Endodermal cell (in vitro differentiated cells): Measurements from ENCODE around the gene RIMBP2. TPM values are rescaled to one million over a fixed set of nuclear protein-coding genes. Genes with fewer than 3 reads are reported as not detected.
A peak's percentile ranks its signal among the peaks of the same experiment; 100 is the strongest.

Experiments used
- DNase-seq: peaks from one replicate; pipeline ENCODE4 v3.0.0-alpha.2; 2017
- H3K27ac ChIP-seq: 2 replicates; pipeline ENCODE4 v1.5.1; 2013; ENCODE audit warnings: mild to moderate bottlenecking, low read depth, low read length, moderate library complexity
- H3K27me3 ChIP-seq: 2 replicates; pipeline ENCODE4 v1.6.1; 2013; ENCODE audit warnings: mild to moderate bottlenecking, low read length, moderate library complexity; ENCODE audit not compliant: insufficient read depth, control insufficient read depth, poor library complexity, severe bottlenecking
- H3K36me3 ChIP-seq: 2 replicates; pipeline ENCODE4 v1.7.0; 2013; ENCODE audit warnings: mild to moderate bottlenecking, low read length, moderate library complexity; ENCODE audit not compliant: control insufficient read depth, insufficient read depth
- H3K4me1 ChIP-seq: one replicate; pipeline ENCODE4 v1.7.0; 2013; ENCODE audit warnings: low read length; ENCODE audit not compliant: control insufficient read depth, insufficient read depth
- H3K4me3 ChIP-seq: 2 replicates; pipeline ENCODE4 v1.5.1; 2013; ENCODE audit warnings: mild to moderate bottlenecking, low read length, moderate library complexity
- H3K9ac ChIP-seq: 2 replicates; pipeline ENCODE4 v1.6.1; 2013; ENCODE audit warnings: mild to moderate bottlenecking, low read length, moderate library complexity; ENCODE audit not compliant: poor library complexity, severe bottlenecking; ENCODE audit errors: extremely low read depth
- H3K9me3 ChIP-seq: 2 replicates; pipeline ENCODE4 v1.6.1; 2013; ENCODE audit warnings: mild to moderate bottlenecking, low read length, moderate library complexity; ENCODE audit not compliant: control insufficient read depth
- H3K27ac Mint-ChIP-seq: 2 replicates; pipeline ENCODE4 v1.8.0; 2020; ENCODE audit warnings: mixed read lengths
- H3K27me3 Mint-ChIP-seq: 2 replicates; pipeline ENCODE4 v1.8.0; 2021; ENCODE audit warnings: mild to moderate bottlenecking, mixed read lengths; ENCODE audit not compliant: insufficient read depth
- H3K36me3 Mint-ChIP-seq: 2 replicates; pipeline ENCODE4 v1.8.0; 2020; ENCODE audit warnings: low read depth, mixed read lengths
- H3K4me1 Mint-ChIP-seq: 2 replicates; pipeline ENCODE4 v1.8.0; 2020; ENCODE audit warnings: mixed read lengths
- H3K4me3 Mint-ChIP-seq: 2 replicates; pipeline ENCODE4 v1.8.0; 2020; ENCODE audit warnings: mild to moderate bottlenecking, moderate library complexity, mixed read lengths
- H3K9me3 Mint-ChIP-seq: 2 replicates; pipeline ENCODE4 v1.8.0; 2020; ENCODE audit warnings: mild to moderate bottlenecking, mixed read lengths
- WGBS, 2 experiments: methylation state at CpG; one replicate each; pipeline versions ENCODE4 v1.1.5 to v1.1.7; 2013; ENCODE audit warnings: missing lambda C conversion rate in 2 of 2, mixed read lengths in 1 of 2; ENCODE audit not compliant: insufficient coverage in 1 of 2, insufficient read length in 1 of 2; 5-methylcytosine and 5-hydroxymethylcytosine counted together
- total RNA-seq, 2 donors: library from RNA; stranded (reverse); fragmentation: NEBNext Ultra II Directional in 1 of 2; extraction: Animal tissue kit (Norgen Biotek cat#: 25700) in 1 of 2; gene quantifications; 2 replicates in 1 of 2; 3 replicates in 1 of 2; pipeline ENCODE4 v1.2.1, GENCODE V29; 2021
- TF ChIP-seq, protein P1 (sequence below): fragments of 200-600 bp; sonication (generic); conservative IDR thresholded peaks from 2 replicates; pipeline ENCODE4 v1.5.0; 2021; ENCODE audit warnings: antibody characterized with exemption, mild to moderate bottlenecking

Gene RIMBP2
- total RNA-seq, 2 donors from 2014 or later = 0.13 to 3.4 TPM

- Histone ChIP-seq H3K27ac (no peak overlapping the region), H3K9ac (no peak overlapping the region), H3K4me3 (no peak overlapping the region), H3K36me3 (no peaks in the 10 kb centered on the region), H3K9me3 (no peaks in the 10 kb centered on the region), H3K27me3 (no peaks in the 10 kb centered on the region), H3K4me1 (peaks cover 5% of the 10 kb centered on the region)
- WGBS, 2 experiments = 77 to 84% methylated on average over 5 of the region's 5 CpGs
- no peaks in the 10 kb centered on the region for H3K27me3 Mint-ChIP-seq
- H3K36me3 Mint-ChIP-seq = no peaks in the 10 kb centered on the region
- H3K9me3 Mint-ChIP-seq = no peaks in the 10 kb centered on the region
- DNase-seq = no peak
- H3K4me1 Mint-ChIP-seq = peaks cover 14% of the 10 kb centered on the region
- H3K27ac Mint-ChIP-seq = no peak overlapping the region
- TF ChIP-seq, protein P1, sequence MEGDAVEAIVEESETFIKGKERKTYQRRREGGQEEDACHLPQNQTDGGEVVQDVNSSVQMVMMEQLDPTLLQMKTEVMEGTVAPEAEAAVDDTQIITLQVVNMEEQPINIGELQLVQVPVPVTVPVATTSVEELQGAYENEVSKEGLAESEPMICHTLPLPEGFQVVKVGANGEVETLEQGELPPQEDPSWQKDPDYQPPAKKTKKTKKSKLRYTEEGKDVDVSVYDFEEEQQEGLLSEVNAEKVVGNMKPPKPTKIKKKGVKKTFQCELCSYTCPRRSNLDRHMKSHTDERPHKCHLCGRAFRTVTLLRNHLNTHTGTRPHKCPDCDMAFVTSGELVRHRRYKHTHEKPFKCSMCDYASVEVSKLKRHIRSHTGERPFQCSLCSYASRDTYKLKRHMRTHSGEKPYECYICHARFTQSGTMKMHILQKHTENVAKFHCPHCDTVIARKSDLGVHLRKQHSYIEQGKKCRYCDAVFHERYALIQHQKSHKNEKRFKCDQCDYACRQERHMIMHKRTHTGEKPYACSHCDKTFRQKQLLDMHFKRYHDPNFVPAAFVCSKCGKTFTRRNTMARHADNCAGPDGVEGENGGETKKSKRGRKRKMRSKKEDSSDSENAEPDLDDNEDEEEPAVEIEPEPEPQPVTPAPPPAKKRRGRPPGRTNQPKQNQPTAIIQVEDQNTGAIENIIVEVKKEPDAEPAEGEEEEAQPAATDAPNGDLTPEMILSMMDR = no peak
- H3K4me3 Mint-ChIP-seq = no peak overlapping the region
Measured at GRCh38 chr12:130581782-130582181, 134.3 kb downstream of the RIMBP2 start.

GRCh38 chr12:130579231-130579630 lies 136.9 kb downstream of the RIMBP2 start:
- 63 to 91% methylated on average over 4 to 7 of the region's 7 CpGs for WGBS, 2 experiments
- H3K36me3 ChIP-seq = no peaks in the 10 kb centered on the region
- no peaks in the 10 kb centered on the region for H3K9me3 Mint-ChIP-seq

GRCh38 chr12:130577351-130577750 lies 138.7 kb downstream of the RIMBP2 start:
- Mint-ChIP-seq H3K4me3 (no peak overlapping the region), H3K9me3 (no peaks in the 10 kb centered on the region), H3K4me1 (peaks cover 14% of the 10 kb centered on the region), H3K36me3 (no peaks in the 10 kb centered on the region), H3K27me3 (no peaks in the 10 kb centered on the region), H3K27ac (no peak overlapping the region)
- H3K9ac ChIP-seq = no peak overlapping the region
- DNase-seq = no peak
- TF ChIP-seq, protein P1 = no peak
- H3K27ac ChIP-seq = no peak overlapping the region
- no peak overlapping the region for H3K4me3 ChIP-seq
- H3K27me3 ChIP-seq = no peaks in the 10 kb centered on the region
- peaks cover 5% of the 10 kb centered on the region for H3K4me1 ChIP-seq
- 92 to 100% methylated on average over 3 to 5 of the region's 6 CpGs for WGBS, 2 experiments
- no peaks in the 10 kb centered on the region for H3K9me3 ChIP-seq
- no peaks in the 10 kb centered on the region for H3K36me3 ChIP-seq

More at GRCh38 chr12:130579231-130579630, 136.9 kb downstream of the RIMBP2 start:
- Histone ChIP-seq H3K4me3 (no peak overlapping the region), H3K4me1 (peaks cover 5% of the 10 kb centered on the region), H3K27ac (no peak overlapping the region), H3K9me3 (no peaks in the 10 kb centered on the region), H3K9ac (no peak overlapping the region), H3K27me3 (no peaks in the 10 kb centered on the region)
- Mint-ChIP-seq H3K27ac (peak overlapping the region; percentile 44), H3K4me3 (peak overlapping the region; percentile 16), H3K27me3 (no peaks in the 10 kb centered on the region), H3K36me3 (no peaks in the 10 kb centered on the region), H3K4me1 (peaks cover 14% of the 10 kb centered on the region)
- DNase-seq = peak; percentile 82
- TF ChIP-seq, protein P1 = no peak
